Osteoblast (primary cell): Measurements from ENCODE around the gene SELENOM. TPM values are rescaled to one million over a fixed set of nuclear protein-coding genes. Genes with fewer than 3 reads are reported as not detected.
A peak's percentile ranks its signal among the peaks of the same experiment; 100 is the strongest.

ENCODE experiments used
- DNase-seq: peaks from one replicate; pipeline ENCODE4 v3.0.0; 2011; ENCODE audit warnings: low spot score, mixed read lengths; ENCODE audit not compliant: insufficient read length; ENCODE audit errors: missing footprints
- H2AFZ ChIP-seq: 2 replicates; pipeline ENCODE4 v1.6.0; 2011; ENCODE audit warnings: mild to moderate bottlenecking, low read length
- H3K27ac ChIP-seq: 2 replicates; pipeline ENCODE4 v1.5.1; 2011; ENCODE audit warnings: mild to moderate bottlenecking, low read depth, low read length, moderate library complexity
- H3K27me3 ChIP-seq: 2 replicates; pipeline ENCODE4 v1.6.0; 2012; ENCODE audit warnings: mild to moderate bottlenecking, control low read depth, inconsistent platforms, low read length, moderate library complexity; ENCODE audit not compliant: insufficient read depth
- H3K36me3 ChIP-seq: 2 replicates; pipeline ENCODE4 v1.5.1; 2011; ENCODE audit warnings: mild to moderate bottlenecking, low read length, control low read depth, moderate library complexity; ENCODE audit not compliant: insufficient read depth
- H3K4me1 ChIP-seq: 2 replicates; pipeline ENCODE4 v1.5.1; 2011; ENCODE audit warnings: mild to moderate bottlenecking, low read length, control low read depth, moderate library complexity; ENCODE audit not compliant: insufficient read depth
- H3K4me2 ChIP-seq: 2 replicates; pipeline ENCODE4 v1.6.0; 2011; ENCODE audit warnings: mild to moderate bottlenecking, low read length; ENCODE audit not compliant: insufficient read depth
- H3K4me3 ChIP-seq: fragments of 200-600 bp; sonication (generic); 3 replicates; pipeline ENCODE4 v1.5.1; 2012; ENCODE audit warnings: mild to moderate bottlenecking, low read length, inconsistent platforms; ENCODE audit not compliant: insufficient read depth
- H3K79me2 ChIP-seq: 2 replicates; pipeline ENCODE4 v1.6.0; 2012; ENCODE audit warnings: mild to moderate bottlenecking, low read length, control low read depth, inconsistent platforms; ENCODE audit not compliant: insufficient read depth
- H3K9me3 ChIP-seq: 2 replicates; pipeline ENCODE4 v1.5.1; 2011; ENCODE audit warnings: low read depth, low read length, control low read depth
- H4K20me1 ChIP-seq: 2 replicates; pipeline ENCODE4 v1.6.0; 2012; ENCODE audit warnings: mild to moderate bottlenecking, low read length, control low read depth; ENCODE audit not compliant: insufficient read depth
- CTCF ChIP-seq: IDR thresholded peaks from 2 replicates; pipeline ENCODE4 v1.5.1; 2011; ENCODE audit warnings: mild to moderate bottlenecking, low read depth, low read length, moderate library complexity; ENCODE audit errors: extremely low read depth
- total RNA-seq: library from RNA; depleted of rRNA; stranded (reverse); fragments of >200 nt; gene quantifications from 2 replicates; pipeline ENCODE4 v1.2.3, GENCODE V29; 2012

SELENOM gene
- total RNA-seq, 1 donor: 157 TPM

GRCh38 chr22:31151872-31152271 lies 44.5 kb upstream of the SELENOM start:
- Histone ChIP-seq H3K4me2 (no peak overlapping the region), H3K4me3 (no peak overlapping the region), H3K27ac (no peak overlapping the region), H4K20me1 (no peaks in the 10 kb centered on the region), H3K79me2 (no peaks in the 10 kb centered on the region), H3K36me3 (no peaks in the 10 kb centered on the region), H3K4me1 (peaks cover 15% of the 10 kb centered on the region), H3K27me3 (no peaks in the 10 kb centered on the region), H3K9me3 (no peaks in the 10 kb centered on the region), H2AFZ (no peak overlapping the region)
- no peak for TF ChIP-seq CTCF
- DNase-seq: no peak

GRCh38 chr22:31150615-31151014 lies 43.2 kb upstream of the SELENOM start:
- H3K27ac ChIP-seq: no peak overlapping the region

GRCh38 chr22:31148953-31149627 lies 41.7 kb upstream of the SELENOM start:
- DNase-seq: peak; percentile 92
- Histone ChIP-seq H3K4me2 (no peak overlapping the region), H3K36me3 (no peaks in the 10 kb centered on the region), H3K79me2 (no peaks in the 10 kb centered on the region), H3K27ac (no peak overlapping the region), H2AFZ (peak overlapping the region; percentile 90), H3K4me3 (no peak overlapping the region), H3K27me3 (no peaks in the 10 kb centered on the region), H3K4me1 (peaks cover 5% of the 10 kb centered on the region), H4K20me1 (no peaks in the 10 kb centered on the region), H3K9me3 (no peaks in the 10 kb centered on the region)
- TF ChIP-seq CTCF: peak; percentile 98

More at GRCh38 chr22:31150615-31151014, 43.2 kb upstream of the SELENOM start:
- H2AFZ ChIP-seq: no peak overlapping the region
- DNase-seq: no peak
- no peak overlapping the region for H3K4me3 ChIP-seq
- H3K36me3 ChIP-seq: no peaks in the 10 kb centered on the region
- H3K79me2 ChIP-seq: no peaks in the 10 kb centered on the region
- H3K9me3 ChIP-seq: no peaks in the 10 kb centered on the region
- peak; percentile 58 for TF ChIP-seq CTCF
- peaks cover 12% of the 10 kb centered on the region for H3K4me1 ChIP-seq
- H4K20me1 ChIP-seq: no peaks in the 10 kb centered on the region
- H3K4me2 ChIP-seq: no peak overlapping the region
- H3K27me3 ChIP-seq: no peaks in the 10 kb centered on the region

GRCh38 chr22:31148488-31148887 lies 41.1 kb upstream of the SELENOM start:
- no peak overlapping the region for H3K4me3 ChIP-seq
- no peak overlapping the region for H3K4me2 ChIP-seq
- H3K27me3 ChIP-seq: no peaks in the 10 kb centered on the region
- no peaks in the 10 kb centered on the region for H3K9me3 ChIP-seq
- H3K27ac ChIP-seq: no peak overlapping the region
- peaks cover 5% of the 10 kb centered on the region for H3K4me1 ChIP-seq
- no peaks in the 10 kb centered on the region for H3K79me2 ChIP-seq
- peak; percentile 74 for DNase-seq
- peak overlapping the region; percentile 90 for H2AFZ ChIP-seq
- no peak for TF ChIP-seq CTCF
- H3K36me3 ChIP-seq: no peaks in the 10 kb centered on the region
- no peaks in the 10 kb centered on the region for H4K20me1 ChIP-seq
